GM19395 (cell line): ENCODE results near the gene DNAJC7.
"Not testable (repeated sequence)": the region's sequence is repeated elsewhere in the genome, so short reads cannot be mapped to it uniquely, and the experiment has no call there.

Experiments used
- ATAC-seq: cut with Tn5 transposase; IDR thresholded peaks from one replicate; pipeline ENCODE4 v1.9.1; 2021; ENCODE audit warnings: mild to moderate bottlenecking, moderate library complexity; ENCODE audit not compliant: unreplicated experiment

DNAJC7 gene

DNA sequence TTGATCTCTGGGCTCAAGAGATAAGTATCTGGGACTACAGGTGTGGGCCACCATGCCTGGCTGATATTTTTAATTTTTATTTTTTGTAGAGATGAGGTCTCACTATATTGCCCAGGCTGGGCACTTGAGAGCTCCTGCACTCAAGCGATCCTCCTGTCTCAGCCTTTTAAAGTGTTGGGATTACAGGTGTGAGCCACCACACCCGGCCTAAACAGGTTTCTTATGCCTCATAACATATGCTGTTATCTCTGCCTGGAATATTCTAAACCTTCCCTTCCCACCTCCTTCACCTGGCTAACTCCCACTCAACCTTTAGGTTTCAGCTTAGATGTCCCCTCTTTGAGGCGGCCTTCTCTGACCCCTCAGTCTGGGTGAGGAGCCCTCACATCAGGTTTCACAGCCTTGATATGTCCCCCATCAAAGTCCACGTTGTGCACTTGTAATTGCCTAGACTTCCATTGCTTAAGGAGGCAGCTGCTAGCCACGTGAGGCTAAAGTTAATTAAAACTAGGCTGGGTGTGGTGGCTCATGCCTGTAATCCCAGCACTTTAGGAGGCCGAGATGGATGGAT is 59.3 kb downstream of the DNAJC7 start:
- no peak for ATAC-seq

- no peak for ATAC-seq
Measured at GRCh38 chr17:41957031-41957868, 60.0 kb downstream of the DNAJC7 start.

GRCh38 chr17:41956522-41956921 is 60.7 kb downstream of the DNAJC7 start:
- no peak for ATAC-seq

- no peak for ATAC-seq
Measured at GRCh38 chr17:41948762-41949460, 68.3 kb downstream of the DNAJC7 start.

GRCh38 chr17:41944943-41945342 is 72.3 kb downstream of the DNAJC7 start:
- ATAC-seq = no peak

DNA sequence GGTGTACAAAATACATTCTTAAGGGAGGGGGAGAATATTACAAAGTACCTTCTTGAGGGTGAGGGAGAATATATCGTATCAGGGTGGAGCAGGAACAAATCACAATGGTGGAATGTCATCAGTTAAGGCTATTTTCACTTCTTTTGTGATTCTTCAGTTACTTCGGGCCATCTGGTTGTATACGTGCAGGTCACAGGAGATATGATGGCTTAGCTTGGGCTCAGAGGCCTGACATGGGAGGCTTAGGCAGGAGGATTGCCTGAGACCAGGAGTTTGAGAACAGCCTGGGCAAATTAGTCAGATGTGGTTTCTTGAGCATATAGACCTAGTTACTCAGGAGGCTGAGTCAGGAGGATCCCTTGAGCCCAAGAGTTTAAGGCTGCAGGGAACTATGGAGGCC is 73.7 kb downstream of the DNAJC7 start:
- no peak for ATAC-seq

DNA sequence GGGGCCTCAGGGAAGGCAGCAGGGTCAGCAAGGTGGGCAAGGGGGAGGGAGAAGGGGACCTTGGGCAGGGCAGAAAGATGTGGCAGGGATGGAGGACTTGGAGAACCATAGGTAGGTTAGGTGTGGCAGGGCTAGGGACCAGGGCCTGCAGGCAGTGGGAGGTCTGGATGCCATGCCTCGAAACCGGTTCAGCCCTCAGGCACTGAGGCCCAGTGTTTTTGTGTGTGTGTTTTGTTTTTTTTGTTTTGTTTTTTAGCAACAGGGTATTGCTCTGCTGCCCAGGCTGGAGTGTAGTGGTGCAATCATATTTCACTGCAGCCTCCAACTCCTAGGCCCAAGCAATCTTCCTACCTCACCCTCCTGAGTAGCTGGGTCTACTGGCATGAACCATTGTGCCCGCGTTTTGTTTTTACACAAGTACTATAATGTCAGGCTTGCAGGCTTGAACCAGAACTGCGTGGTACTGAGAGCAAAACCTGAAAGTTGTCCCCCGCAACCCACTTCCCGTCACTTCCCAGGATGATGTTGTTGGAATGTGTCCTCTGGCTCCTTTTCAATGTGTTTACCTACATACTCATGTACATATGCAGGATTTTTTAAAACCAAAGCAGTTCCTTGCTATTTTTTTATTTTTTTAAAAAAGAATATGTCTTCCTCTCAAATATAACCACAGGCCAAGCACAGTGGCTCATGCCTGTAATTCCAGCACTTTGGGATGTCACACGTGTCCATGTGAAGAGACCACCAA is 74.4 kb downstream of the DNAJC7 start:
- ATAC-seq = no peak

DNA sequence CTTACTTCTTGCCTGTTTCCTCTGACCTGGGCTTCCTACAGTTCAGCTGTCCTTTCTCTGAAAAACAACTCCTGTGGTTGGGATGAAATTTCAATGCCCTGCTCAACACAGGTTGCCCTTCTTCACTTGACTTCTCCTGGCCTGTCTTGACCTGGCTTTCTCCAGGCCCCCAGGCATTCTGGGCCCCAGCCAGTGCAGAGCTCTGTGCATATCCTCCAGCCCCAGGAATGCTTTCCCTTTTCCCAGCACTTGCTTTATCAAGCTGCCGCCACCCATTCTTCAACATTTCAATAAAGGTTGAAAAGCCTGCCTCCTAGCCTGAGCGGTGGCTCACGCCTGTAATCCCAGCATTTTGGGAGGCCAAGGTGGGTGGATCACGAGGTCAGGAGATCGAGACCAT is 76.1 kb downstream of the DNAJC7 start:
- no peak for ATAC-seq

DNA sequence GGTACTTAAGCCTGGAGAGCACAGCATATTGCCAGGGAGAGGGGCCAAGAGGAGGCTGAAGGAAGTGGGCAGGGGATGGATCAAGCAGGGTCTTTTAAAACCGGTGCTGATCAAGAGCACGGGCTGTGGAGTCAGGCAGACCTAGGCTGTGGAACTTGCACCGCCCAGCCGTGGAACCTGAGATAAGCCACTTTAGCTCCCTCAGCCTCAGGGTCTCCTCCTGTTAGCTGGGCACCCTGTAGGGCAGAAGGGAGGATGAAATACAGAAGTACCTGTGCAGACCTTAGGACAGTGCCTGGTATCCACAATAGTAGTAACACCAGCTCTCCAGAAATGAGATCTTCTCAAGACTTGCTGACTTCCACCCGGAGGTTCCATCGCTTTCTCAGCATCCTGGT is 77.5 kb downstream of the DNAJC7 start:
- no peak for ATAC-seq

GRCh38 chr17:41939044-41939692 is 78.1 kb downstream of the DNAJC7 start:
- no peak for ATAC-seq

DNA sequence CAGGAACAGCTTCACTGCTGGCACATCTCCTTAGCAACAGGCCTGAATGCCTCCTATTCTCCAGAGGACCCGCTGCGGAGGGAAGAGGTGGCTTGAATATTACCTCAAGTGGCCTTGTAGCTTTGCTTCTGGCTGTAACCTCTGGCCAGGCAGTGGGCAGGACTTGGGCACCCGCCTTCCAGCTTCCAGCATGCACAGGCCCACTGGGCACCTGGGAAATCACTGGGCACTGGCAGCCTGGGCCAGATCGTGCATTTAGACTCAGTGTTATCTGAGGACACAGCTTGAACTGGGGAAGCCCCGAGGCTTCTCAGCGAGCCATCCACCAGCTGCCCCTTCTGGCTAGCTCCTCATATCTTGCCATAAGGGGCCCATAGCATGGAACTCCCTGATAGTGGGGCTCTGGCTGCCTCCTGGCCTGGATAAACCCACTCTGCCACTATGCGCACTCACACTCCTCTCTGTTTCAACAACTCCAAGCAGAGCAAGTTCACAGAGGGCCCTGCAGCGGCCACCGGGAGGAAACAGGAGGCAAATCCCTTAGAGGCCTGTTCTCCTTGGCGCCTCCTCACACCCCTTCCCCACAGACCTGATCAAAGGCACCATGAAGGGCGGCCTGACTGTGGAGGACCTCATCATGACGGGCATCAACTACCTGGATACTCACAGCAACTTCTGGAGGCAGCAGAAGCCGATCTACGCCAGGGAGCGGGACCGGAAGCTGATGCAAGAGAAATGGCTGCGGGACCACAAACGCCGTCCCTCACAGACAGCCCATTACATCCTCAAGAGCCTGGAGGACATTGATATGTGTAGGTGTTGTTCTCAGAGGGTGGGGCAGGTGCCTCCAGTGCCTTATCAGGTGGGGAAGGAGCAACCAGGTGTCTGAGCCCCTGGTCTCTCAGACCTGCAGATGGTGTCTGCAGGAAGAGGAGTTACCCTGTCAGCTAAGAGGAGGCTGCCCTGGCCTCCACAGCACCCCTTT is 79.0 kb downstream of the DNAJC7 start:
- no peak for ATAC-seq

- ATAC-seq = no peak
Measured at GRCh38 chr17:41935641-41936040, 81.6 kb downstream of the DNAJC7 start.

GRCh38 chr17:41932816-41933389 is 84.3 kb downstream of the DNAJC7 start:
- ATAC-seq = no peak

GRCh38 chr17:41931715-41932114 is 85.5 kb downstream of the DNAJC7 start:
- ATAC-seq = not testable (repeated sequence)

DNA sequence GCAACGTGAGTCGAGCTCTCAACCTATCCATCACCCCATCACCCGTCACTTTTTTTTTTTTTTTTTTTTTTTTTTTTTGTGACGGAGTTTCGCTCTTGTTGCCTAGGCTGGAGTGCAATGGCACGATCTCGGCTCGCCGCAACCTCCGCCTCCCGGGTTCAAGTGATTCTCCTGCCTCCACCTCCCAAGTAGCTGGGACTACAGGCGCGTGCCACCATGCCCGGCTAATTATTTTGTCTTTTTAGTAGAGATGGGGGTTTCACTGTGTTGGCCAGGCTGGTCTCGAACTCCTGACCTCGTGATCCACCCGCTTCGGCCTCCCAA is 86.4 kb downstream of the DNAJC7 start:
- ATAC-seq = peak; percentile 49

DNA sequence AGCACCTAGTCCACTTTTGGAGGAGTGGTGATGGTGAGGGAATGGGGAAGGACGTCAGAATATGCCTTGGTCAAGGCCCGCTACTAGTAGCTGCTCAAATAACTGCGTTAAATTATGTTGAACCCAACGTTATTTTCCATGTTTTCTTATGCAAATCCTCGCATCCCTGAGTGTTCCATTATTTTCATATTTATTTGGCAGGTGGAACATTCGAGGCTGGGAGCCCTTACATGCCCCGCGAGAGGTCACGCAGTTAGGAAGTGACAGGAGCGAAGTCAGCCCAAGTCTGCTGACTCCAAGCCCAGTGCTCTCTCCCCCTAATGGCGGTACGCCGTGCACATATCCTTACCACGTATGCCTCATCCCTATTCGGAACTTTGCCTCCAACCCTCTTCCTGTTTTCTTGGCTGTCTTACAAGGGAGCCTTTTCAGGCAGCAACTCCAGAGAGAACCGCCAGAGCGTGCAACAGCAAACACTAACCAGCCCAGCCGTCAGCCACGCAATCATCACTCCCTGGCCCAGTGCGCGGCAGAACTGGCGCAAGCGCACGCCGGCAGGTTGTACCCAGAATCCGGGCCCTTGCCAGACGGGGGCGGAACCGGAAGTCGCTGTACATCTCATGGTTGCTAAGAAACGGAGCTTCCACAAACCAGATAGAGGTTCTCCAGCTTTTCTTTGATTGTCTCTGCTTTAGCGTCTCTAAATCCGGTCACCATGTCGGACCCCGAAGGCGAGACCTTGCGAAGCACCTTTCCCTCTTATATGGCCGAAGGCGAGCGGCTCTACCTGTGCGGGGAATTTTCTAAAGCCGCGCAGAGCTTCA is 87.0 kb downstream of the DNAJC7 start, which contains the start of gene ODAD4:
Gene ODAD4, plus strand, starts transcription at position 609 of the 824 bp plus-strand sequence. Its CDS starts 107 bp downstream, at position 716.
- peak; percentile 91 for ATAC-seq

DNA sequence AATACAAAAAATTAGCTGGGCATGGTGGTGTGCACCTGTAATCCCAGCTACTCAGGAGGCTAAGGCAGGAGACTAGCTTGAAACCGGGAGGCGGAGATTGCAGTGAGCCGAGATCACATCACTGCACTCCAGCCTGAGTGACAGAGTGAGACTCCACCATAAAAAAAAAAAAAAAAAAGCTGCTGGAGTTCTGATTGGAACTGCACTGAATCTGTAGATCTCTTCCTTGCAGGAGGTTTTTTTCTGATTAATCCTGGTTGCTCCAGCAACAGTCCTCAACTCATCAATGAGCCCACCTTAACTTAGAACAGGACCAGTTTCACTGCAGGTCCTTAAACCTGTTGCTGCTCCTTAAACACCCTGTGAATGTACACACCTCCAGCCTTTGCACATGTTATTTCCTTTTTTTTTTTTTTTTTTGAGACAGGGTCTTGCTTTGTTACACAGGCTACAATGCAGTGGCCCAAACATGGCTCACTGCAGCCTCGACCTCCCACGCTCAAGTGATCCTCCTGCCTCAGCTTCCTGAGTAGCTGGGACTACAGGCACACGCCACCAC is 88.5 kb downstream of the DNAJC7 start:
- no peak for ATAC-seq
